GM12892 (cell line): Measurements from ENCODE around the gene OR2V1.
A peak's percentile ranks its signal among the peaks of the same experiment; 100 is the strongest.
"Not testable (repeated sequence)": the region's sequence is repeated elsewhere in the genome, so short reads cannot be mapped to it uniquely, and the experiment has no call there.

Experiments
- DNase-seq: peaks from one replicate; pipeline ENCODE4 v3.0.0; 2011; ENCODE audit not compliant: insufficient read length
- FAIRE-seq: peaks from 2 replicates; lab custom pipeline; 2011; peaks lifted over from hg19 to GRCh38; lab: Jason Lieb, UNC
- POLR2A ChIP-seq: IDR thresholded peaks from 2 replicates; pipeline ENCODE4 v1.6.1; 2011; ENCODE audit warnings: low read depth, low read length, control low read depth
- POLR2AphosphoS5 ChIP-seq: IDR thresholded peaks from 2 replicates; pipeline ENCODE4 v1.6.1; 2011; ENCODE audit warnings: low read depth, low read length, control low read depth
- TAF1 ChIP-seq: IDR thresholded peaks from 2 replicates; pipeline ENCODE4 v1.6.1; 2011; ENCODE audit warnings: low read depth, mild to moderate bottlenecking, control low read depth, low read length, borderline replicate concordance

The OR2V1 gene

DNA sequence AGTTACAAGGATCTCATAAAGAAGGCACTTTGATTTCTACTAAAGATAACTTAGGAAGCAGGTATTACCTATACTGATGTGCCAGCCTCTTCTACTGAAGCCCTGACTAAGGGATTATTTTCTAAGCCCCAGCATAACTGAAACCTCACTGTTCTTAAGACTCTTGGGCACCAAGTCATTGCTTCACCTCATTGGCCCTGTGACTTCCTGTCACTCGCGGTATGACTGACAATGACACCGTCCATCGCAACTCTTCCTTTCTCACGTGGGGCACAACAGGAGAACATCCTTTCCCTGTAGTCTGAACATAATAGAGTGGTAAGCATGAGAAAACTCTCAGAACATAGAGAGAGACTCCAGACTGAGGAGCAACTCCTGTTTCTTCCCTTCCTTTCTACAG is 22.8 kb upstream of the OR2V1 start:
- DNase-seq (no peak), FAIRE-seq (no peak)
- TF ChIP-seq POLR2A (no peak), TAF1 (no peak), POLR2AphosphoS5 (no peak)

GRCh38 chr5:181152406-181152805 is 21.4 kb upstream of the OR2V1 start:
- no peak for TF ChIP-seq TAF1
- no peak for TF ChIP-seq POLR2A
- no peak for TF ChIP-seq POLR2AphosphoS5
- no peak for DNase-seq
- FAIRE-seq: no peak

DNA sequence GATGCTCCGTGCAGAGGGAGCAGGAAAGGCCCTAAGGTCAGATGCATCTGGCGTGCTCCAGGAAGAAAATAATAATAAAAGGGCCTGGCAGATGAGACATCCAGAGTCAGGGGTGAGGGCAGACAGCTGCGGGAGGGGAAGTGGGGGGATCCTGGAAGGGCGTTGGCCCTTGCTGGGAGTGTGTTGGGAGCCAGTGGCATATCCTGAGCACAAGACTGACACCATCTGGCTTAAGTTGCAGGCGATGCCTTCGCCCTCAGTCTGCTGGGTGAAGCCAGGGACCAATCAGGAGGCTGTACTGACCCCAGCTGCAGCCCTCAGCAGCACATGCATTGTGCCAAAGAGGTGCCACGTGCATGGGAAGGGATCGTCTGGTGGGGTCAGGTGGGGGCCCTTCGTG is 20.2 kb upstream of the OR2V1 start:
- TF ChIP-seq POLR2AphosphoS5: no peak
- no peak for TF ChIP-seq POLR2A
- no peak for TF ChIP-seq TAF1
- DNase-seq: no peak
- FAIRE-seq: no peak

DNA sequence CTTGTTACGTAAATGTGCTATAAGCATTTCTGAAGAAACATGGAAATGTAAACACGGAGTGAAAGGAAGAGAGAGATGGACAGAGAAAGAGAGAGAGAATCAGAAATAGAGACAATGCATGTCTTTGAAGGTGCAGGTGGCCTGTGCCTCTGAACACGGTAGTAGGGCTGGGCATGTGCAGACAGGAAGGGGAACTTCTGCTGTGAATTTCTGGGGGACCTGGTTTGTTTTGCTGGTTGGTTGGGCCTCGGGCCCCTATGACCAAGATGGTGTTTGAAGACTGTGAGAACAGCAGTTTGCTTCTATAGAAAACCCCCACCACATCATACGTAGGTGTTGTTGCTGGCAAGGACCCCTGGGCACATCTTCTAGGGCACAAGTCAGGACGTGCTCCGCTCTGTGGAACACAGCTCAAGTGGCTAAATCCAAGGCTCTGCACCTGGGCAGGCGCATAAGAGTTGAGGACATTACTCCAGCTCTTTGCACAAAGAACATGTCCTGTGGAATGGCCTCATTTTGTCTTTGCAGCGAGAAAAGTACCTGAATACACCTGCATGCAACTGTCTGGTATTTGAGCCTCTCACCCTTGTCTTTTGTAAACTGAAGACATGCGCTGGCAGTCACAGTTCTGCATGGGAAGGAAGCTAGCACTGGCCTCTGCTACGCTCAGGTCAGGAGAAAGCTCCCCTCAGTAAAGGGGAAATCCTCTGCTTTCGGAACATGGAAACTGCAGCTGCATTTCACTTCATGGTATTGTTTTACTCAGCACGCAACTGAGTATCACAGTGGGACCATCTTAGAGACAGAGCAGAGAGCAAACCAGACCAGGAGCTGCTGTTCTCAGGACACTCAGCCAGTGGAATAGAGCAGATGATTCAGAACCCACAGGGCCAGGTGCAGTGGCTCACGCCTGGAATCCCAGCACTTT is 19.1 kb upstream of the OR2V1 start:
- TF ChIP-seq TAF1 (no peak), POLR2A (no peak), POLR2AphosphoS5 (no peak)
- DNase-seq: no peak
- peak; percentile 73 for FAIRE-seq

DNA sequence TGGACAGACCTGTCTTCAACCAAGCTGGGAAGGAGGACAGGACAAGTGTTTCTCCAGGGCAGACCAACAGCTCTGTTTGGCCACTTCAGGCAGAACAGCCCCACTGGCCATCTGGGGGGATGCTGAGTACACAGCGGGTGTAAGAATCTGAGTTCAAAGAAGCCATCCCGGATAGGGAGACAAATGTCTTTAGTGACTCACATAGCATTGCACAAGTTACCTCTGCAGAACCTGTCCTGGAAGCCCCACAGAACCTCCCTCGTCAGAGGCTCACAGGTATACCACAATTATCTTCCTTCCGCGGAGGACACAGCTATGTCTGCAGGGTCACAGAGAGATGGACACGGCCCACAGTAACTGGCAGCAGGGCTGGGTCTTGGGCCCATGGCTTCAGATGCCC is 18.4 kb upstream of the OR2V1 start:
- FAIRE-seq (no peak), DNase-seq (no peak)
- TF ChIP-seq POLR2AphosphoS5: no peak
- TF ChIP-seq POLR2A: no peak
- TF ChIP-seq TAF1: no peak

DNA sequence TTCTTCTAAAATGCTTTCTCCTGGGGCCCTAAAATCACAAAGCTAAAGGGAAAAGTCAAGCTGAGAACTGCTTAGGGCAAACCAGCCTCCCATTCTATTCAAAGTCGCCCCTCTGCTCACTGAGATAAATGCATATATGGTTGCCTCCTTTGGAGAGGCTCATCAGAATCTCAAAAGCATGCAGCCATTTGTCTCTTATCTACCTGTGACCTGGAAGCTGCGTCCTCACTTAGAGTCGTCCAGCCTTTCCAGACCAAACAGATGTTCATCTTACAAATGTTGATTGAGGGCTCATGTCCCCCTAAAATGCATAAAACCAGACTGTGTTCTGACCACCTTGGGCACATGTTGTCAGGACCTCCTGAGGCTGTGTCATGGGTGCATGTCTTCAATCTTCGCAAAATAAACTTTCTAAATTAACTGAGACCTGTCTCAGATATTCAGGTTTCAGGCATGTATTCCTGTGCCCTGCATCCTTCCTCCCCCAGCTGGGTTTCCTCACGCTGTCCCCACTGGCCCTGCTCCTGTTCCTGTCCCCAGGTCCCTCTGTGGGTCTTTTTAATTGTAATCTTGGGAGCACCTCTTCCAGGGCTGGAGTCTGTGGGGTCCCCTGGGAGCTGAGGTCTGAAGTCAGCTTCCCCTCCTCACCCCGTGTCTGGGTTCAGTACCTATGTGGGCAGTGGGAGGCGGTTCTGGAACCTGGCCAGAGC is 16.1 kb upstream of the OR2V1 start, which contains the start of gene OR2V2:
TSS of gene OR2V2 (plus strand) at position 660 of the 710 bp plus-strand sequence. CDS start 7,357 bp downstream, outside the sequence.
- not testable (repeated sequence) for FAIRE-seq, DNase-seq

GRCh38 chr5:181145133-181145532 is 14.2 kb upstream of the OR2V1 start:
- no peak for TF ChIP-seq POLR2AphosphoS5
- TF ChIP-seq TAF1: no peak
- TF ChIP-seq POLR2A: no peak
- FAIRE-seq: no peak
- DNase-seq: no peak

- DNase-seq: no peak
- no peak for FAIRE-seq
- no peak for TF ChIP-seq POLR2AphosphoS5
- TF ChIP-seq TAF1: no peak
- no peak for TF ChIP-seq POLR2A
Observed at GRCh38 chr5:181142054-181142453, 11.1 kb upstream of the OR2V1 start.

DNA sequence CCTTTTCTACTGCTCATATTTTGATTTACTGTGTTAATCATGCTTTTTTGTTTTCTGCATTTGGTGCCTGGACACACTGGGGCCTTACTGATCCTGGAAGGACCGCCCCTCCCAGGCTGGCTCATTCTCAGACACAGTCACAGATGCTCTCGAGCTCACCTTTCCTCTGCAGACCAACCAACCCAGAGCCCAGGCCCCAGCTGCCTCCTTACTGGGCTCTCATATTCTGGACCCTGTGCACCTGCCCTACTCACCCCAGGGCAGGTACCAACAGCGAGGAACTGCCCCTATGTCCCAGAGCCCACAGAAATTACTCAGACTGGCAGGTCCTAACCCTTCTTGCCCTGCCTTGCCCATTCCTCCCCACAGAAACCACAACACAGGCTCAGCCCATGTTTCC is 9.8 kb upstream of the OR2V1 start:
- FAIRE-seq: no peak
- no peak for DNase-seq
- no peak for TF ChIP-seq TAF1
- no peak for TF ChIP-seq POLR2AphosphoS5
- TF ChIP-seq POLR2A: no peak

DNA sequence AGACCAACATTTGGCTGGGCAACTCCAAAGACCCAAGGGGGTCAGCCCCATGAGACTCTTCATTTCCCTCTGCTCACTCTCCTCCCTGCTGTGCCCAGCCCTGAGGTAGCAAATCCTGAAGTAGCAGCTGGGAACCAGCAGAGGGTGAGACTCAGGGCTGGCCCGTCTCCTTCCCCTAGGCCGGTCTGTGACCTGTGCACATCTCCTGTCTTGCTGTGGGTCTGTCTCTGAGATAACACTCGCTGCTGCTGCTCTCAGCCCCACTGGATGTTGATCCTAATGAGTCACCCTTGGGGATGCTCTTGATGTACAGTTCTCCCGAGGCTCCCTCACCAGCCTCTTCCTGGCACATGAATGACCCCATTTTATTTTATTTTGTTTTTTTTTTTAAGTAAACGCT is 7.3 kb upstream of the OR2V1 start:
- no peak for DNase-seq
- no peak for FAIRE-seq
- TF ChIP-seq POLR2AphosphoS5 (no peak), TAF1 (no peak), POLR2A (no peak)

DNA sequence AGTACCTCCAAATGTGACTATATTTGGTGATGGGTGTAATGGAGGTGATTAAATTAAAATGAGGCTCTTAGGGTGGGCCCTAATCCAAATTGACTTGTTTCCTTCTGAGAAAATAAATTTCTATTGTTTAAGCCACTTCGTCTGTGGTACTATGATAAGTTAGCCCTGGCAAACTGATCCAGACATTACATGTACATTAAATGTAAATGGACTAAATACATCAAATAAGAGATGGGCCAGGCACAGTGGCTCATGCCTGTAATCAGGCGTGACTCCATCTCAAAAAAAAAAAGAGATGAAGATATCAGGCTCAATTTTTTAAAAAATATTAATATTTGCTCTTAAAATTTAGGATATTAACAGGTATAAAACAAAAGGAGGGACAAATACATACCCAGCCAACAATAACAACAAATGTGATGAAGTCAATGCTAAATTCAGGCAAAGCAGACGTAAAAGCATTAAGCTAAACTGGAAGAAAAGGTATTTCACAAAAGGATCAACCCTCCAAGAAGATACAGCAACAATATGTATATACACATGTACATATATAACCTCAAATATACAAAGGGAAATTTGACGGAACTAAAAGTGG is 5.5 kb upstream of the OR2V1 start:
- FAIRE-seq: no peak
- no peak for DNase-seq
- TF ChIP-seq TAF1 (no peak), POLR2AphosphoS5 (no peak), POLR2A (no peak)

DNA sequence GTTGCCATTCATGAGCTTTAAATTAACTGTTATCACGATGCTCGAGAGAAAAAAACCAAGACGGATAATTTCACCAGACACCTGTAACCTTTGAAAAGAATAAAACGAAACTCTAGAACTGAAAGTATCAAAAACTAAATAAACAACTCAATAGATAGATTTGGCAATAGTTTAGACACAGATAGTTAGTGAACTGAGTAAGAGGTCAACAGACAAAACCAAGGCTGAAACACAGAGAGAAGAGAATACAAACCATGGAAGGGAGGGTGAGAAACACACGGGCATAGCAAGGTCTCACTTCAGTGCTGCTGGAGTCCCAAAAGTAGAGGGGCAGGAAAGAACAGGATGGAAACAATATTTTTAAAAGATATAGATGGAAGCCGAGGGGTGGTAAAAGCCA is 3.3 kb upstream of the OR2V1 start:
- no peak for DNase-seq
- TF ChIP-seq TAF1 (no peak), POLR2A (no peak), POLR2AphosphoS5 (no peak)
- FAIRE-seq: no peak
